Cardiac muscle cell (in vitro differentiated cells and primary cell): ENCODE results near the gene SMYD3. TPM values are rescaled to one million over a fixed set of nuclear protein-coding genes. Genes with fewer than 3 reads are reported as not detected.

Experiments
- DNase-seq, 2 donors: peaks; one replicate each; pipeline versions ENCODE4 v3.0.0 to v3.0.0-alpha.2; 2010 to 2017; ENCODE audit warnings: low read depth in 1 of 2, low spot score in 1 of 2
- H3K27ac ChIP-seq: fragments of 200-600 bp; sonication (generic); 2 replicates; pipeline ENCODE4 v1.5.1; 2016
- H3K27me3 ChIP-seq: fragments of 200-600 bp; sonication (generic); 2 replicates; pipeline ENCODE4 v1.6.0; 2016; ENCODE audit warnings: control low read depth
- H3K36me3 ChIP-seq: fragments of 200-600 bp; sonication (generic); 2 replicates; pipeline ENCODE4 v1.5.1; 2016; ENCODE audit warnings: control low read depth
- H3K4me1 ChIP-seq: fragments of 200-600 bp; sonication (generic); 2 replicates; pipeline ENCODE4 v1.8.1; 2017; ENCODE audit warnings: low read depth, mild to moderate bottlenecking, mixed run types
- H3K4me3 ChIP-seq: fragments of 200-600 bp; sonication (generic); 2 replicates; pipeline ENCODE4 v1.5.1; 2016; ENCODE audit warnings: mild to moderate bottlenecking
- H3K9me3 ChIP-seq: fragments of 200-600 bp; sonication (generic); 2 replicates; pipeline ENCODE4 v1.5.1; 2017; ENCODE audit warnings: low read depth, mild to moderate bottlenecking, control low read depth
- CTCF ChIP-seq: IDR thresholded peaks from 2 replicates; pipeline ENCODE4 v1.5.1; 2012; ENCODE audit warnings: low read depth, mild to moderate bottlenecking, low read length
- polyA plus RNA-seq: library from polyadenylated mRNA; unstranded; fragments of >200 nt; fragmentation: Nextera tagmentation; extraction: Ambion mirVana; gene quantifications from 2 replicates; pipeline ENCODE4 v1.2.1, GENCODE V29; 2016
- total RNA-seq: library from RNA; depleted of rRNA; stranded (reverse); fragments of >200 nt; gene quantifications from 2 replicates; pipeline ENCODE4 v1.2.3, GENCODE V29; 2016

Gene SMYD3
- total and polyA plus RNA-seq, 2 experiments from 2014 or later, result 47.2 to 50.8 TPM

GRCh38 chr1:245984390-245985155 is 522.5 kb downstream of the SMYD3 start:
- no peak for DNase-seq
- Histone ChIP-seq H3K9me3 (no peaks in the 10 kb centered on the region), H3K4me1 (no peaks in the 10 kb centered on the region), H3K4me3 (no peak overlapping the region), H3K36me3 (no peaks in the 10 kb centered on the region), H3K27ac (no peak overlapping the region), H3K27me3 (no peaks in the 10 kb centered on the region)
- no peak for TF ChIP-seq CTCF

- Histone ChIP-seq H3K4me1 (no peaks in the 10 kb centered on the region), H3K27me3 (no peaks in the 10 kb centered on the region), H3K27ac (no peak overlapping the region), H3K36me3 (no peaks in the 10 kb centered on the region), H3K4me3 (no peak overlapping the region), H3K9me3 (no peaks in the 10 kb centered on the region)
- DNase-seq, result no peak
- no peak for TF ChIP-seq CTCF
Observed at GRCh38 chr1:245983294-245983967, 523.6 kb downstream of the SMYD3 start.

GRCh38 chr1:245979589-245979988 is 527.5 kb downstream of the SMYD3 start:
- no peak for DNase-seq
- H3K4me1 ChIP-seq, result no peaks in the 10 kb centered on the region
- H3K27me3 ChIP-seq, result no peaks in the 10 kb centered on the region
- H3K4me3 ChIP-seq, result no peak overlapping the region
- TF ChIP-seq CTCF, result no peak
- H3K36me3 ChIP-seq, result no peaks in the 10 kb centered on the region
- H3K27ac ChIP-seq, result no peak overlapping the region
- no peaks in the 10 kb centered on the region for H3K9me3 ChIP-seq

- peak in 1 of 2 donors; percentile 42 for DNase-seq
- H3K4me3 ChIP-seq, result no peak overlapping the region
- H3K27me3 ChIP-seq, result no peaks in the 10 kb centered on the region
- H3K9me3 ChIP-seq, result no peaks in the 10 kb centered on the region
- no peak overlapping the region for H3K27ac ChIP-seq
- TF ChIP-seq CTCF, result no peak
- no peaks in the 10 kb centered on the region for H3K4me1 ChIP-seq
- H3K36me3 ChIP-seq, result no peaks in the 10 kb centered on the region
Observed at GRCh38 chr1:245978915-245979314, 528.2 kb downstream of the SMYD3 start.

- no peak overlapping the region for H3K4me3 ChIP-seq
- no peak for TF ChIP-seq CTCF
- H3K27me3 ChIP-seq, result no peaks in the 10 kb centered on the region
- no peak for DNase-seq
- H3K27ac ChIP-seq, result no peak overlapping the region
- no peaks in the 10 kb centered on the region for H3K36me3 ChIP-seq
- H3K4me1 ChIP-seq, result peaks cover 6% of the 10 kb centered on the region
- H3K9me3 ChIP-seq, result no peaks in the 10 kb centered on the region
Observed at GRCh38 chr1:245972476-245972875, 534.6 kb downstream of the SMYD3 start.
